Measurements from ENCODE around the gene ATP4B. TPM values are rescaled to one million over a fixed set of nuclear protein-coding genes. Genes with fewer than 3 reads are reported as not detected.

ATP4B gene
- total RNA-seq, 1 experiment from 2014 or later: not detected

DNA sequence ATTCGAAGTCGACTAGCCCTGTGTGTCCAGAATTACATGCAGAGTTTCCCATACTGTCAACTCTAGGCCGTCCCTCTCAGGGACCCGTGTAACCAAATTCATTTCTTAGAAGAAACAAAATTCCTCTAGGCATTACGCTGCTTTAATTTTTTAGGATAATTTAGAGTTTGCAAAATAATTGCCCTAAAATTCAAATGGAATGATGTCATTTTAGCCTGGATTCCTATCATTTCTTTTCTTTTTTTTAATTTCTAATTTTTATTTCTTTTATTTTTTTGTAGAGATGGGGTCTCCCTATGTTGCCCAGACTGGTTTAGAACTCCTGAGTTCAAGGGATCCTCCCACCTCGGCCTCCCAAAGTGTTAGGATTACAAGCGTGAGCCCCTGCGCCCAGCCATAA lies 1.3 kb upstream of the ATP4B start:
- no peaks in the 10 kb centered on the region for H3K4me1 Mint-ChIP-seq (ENCODE audit: insufficient read depth, unreplicated experiment)

DNA sequence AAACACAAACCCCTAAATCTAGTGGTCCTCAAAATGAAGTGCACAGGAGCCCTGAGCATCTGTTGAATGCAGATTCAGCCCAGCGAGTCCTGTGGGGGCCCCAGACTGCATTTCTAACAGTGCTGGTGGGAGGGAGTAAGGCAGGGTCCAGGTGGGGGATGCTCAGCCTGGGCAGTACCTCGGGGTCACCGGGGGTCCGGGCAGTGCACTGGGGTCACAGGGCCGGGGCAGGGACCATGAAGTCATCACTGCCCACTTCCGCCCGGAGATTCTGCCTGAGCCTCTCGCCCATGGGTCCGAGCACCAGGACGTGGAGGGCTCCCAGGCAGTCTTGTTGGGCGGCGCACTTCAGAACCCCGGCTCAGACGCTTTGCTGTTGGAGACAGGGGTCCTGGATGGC lies 838 bp upstream of the ATP4B start:
- POLR2A ChIA-PET: no interaction called here
- Mint-ChIP-seq H3K36me3 (ENCODE audit: insufficient read depth, unreplicated experiment) (no peaks in the 10 kb centered on the region), H3K27ac (ENCODE audit: low read depth, unreplicated experiment) (no peak overlapping the region)

More for the DNA sequence above, 1.3 kb upstream of the ATP4B start:
- H3K9me3 Mint-ChIP-seq (ENCODE audit: unreplicated experiment): peaks cover 19% of the 10 kb centered on the region
- H3K4me3 Mint-ChIP-seq (ENCODE audit: unreplicated experiment): no peak overlapping the region
- POLR2A ChIA-PET: no interaction called here
- H3K36me3 Mint-ChIP-seq (ENCODE audit: insufficient read depth, unreplicated experiment): no peaks in the 10 kb centered on the region
- intact Hi-C loops (cut with micrococcal nuclease): no loop called here
- no peak for DNase-seq (ENCODE audit: unreplicated experiment)
- H3K27ac Mint-ChIP-seq (ENCODE audit: low read depth, unreplicated experiment): no peak overlapping the region
- TF ChIP-seq, protein P1, sequence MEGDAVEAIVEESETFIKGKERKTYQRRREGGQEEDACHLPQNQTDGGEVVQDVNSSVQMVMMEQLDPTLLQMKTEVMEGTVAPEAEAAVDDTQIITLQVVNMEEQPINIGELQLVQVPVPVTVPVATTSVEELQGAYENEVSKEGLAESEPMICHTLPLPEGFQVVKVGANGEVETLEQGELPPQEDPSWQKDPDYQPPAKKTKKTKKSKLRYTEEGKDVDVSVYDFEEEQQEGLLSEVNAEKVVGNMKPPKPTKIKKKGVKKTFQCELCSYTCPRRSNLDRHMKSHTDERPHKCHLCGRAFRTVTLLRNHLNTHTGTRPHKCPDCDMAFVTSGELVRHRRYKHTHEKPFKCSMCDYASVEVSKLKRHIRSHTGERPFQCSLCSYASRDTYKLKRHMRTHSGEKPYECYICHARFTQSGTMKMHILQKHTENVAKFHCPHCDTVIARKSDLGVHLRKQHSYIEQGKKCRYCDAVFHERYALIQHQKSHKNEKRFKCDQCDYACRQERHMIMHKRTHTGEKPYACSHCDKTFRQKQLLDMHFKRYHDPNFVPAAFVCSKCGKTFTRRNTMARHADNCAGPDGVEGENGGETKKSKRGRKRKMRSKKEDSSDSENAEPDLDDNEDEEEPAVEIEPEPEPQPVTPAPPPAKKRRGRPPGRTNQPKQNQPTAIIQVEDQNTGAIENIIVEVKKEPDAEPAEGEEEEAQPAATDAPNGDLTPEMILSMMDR (IDR thresholded peaks at IDR 0.05; ENCODE audit: unreplicated experiment): no peak
- BruUV-seq (replicated peaks): no TSS peak
- CTCF ChIA-PET: no interaction called here
- H3K27me3 Mint-ChIP-seq (ENCODE audit: insufficient read depth, unreplicated experiment): peaks cover 16% of the 10 kb centered on the region

DNA sequence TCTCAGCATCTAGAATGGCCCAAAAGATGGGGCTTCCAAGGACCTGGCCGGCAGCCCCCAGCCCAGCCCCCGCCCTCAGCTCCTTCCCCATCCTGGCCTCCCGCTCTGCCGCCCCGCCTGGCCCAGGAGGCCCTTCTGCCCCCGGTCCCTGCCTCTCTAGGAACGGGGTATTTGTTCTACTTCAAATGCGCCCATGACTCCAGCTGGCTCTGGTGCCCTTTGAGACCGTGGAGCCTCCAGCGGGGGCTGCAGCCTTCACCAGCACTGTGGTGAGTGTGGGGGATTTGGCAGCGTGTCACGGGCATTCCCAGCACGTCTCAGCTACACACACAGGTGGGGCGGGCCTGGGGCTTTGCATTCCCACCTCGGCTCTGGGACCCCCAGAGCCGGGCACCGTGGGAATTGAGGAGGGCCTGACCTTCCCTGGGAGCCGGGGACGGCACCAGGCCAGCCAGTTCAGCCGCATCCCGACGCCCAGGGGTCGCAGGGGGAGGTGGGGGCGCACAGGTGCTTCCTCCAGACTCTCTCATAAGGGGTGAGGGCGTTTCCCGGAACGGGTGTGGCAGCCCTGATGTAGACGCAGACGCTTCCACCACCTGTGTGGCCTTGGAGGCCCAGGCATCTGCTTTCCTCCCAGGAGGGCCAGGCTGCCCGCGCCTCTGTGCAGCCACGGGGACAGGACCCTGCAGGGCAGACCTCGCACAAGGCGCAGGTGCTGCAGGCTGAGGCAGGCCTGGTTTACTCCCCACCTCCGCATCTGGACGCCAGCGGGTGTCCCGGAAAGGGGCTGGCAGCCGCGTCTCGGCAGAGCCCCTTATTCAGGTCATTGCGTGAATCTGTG lies 947 bp downstream of the ATP4B start:
- Mint-ChIP-seq H3K9me3 (ENCODE audit: unreplicated experiment) (peaks cover 17% of the 10 kb centered on the region), H3K4me1 (ENCODE audit: insufficient read depth, unreplicated experiment) (no peaks in the 10 kb centered on the region), H3K36me3 (ENCODE audit: insufficient read depth, unreplicated experiment) (no peaks in the 10 kb centered on the region), H3K4me3 (ENCODE audit: unreplicated experiment) (no peak overlapping the region), H3K27ac (ENCODE audit: low read depth, unreplicated experiment) (no peak overlapping the region), H3K27me3 (ENCODE audit: insufficient read depth, unreplicated experiment) (peaks cover 16% of the 10 kb centered on the region)
- POLR2A ChIA-PET: no interaction called here
- intact Hi-C loops (cut with micrococcal nuclease): no loop called here
- no TSS peak for BruUV-seq (replicated peaks)
- no peak for DNase-seq (ENCODE audit: unreplicated experiment)
- TF ChIP-seq, protein P1 (IDR thresholded peaks at IDR 0.05; ENCODE audit: unreplicated experiment): no peak
- CTCF ChIA-PET: interaction anchor here (0.6 kb wide), 1 partner anchor 478 kb away, joined by 3 read pairs; no protein-coding TSS in a partner anchor

More for the DNA sequence above, 838 bp upstream of the ATP4B start:
- H3K9me3 Mint-ChIP-seq (ENCODE audit: unreplicated experiment): peaks cover 19% of the 10 kb centered on the region
- TF ChIP-seq, protein P1 (IDR thresholded peaks at IDR 0.05; ENCODE audit: unreplicated experiment): no peak
- no peaks in the 10 kb centered on the region for H3K4me1 Mint-ChIP-seq (ENCODE audit: insufficient read depth, unreplicated experiment)
- no TSS peak for BruUV-seq (replicated peaks)
- CTCF ChIA-PET: no interaction called here
- H3K27me3 Mint-ChIP-seq (ENCODE audit: insufficient read depth, unreplicated experiment): peaks cover 16% of the 10 kb centered on the region
- intact Hi-C loops (cut with micrococcal nuclease): no loop called here
- no peak overlapping the region for H3K4me3 Mint-ChIP-seq (ENCODE audit: unreplicated experiment)
- DNase-seq (ENCODE audit: unreplicated experiment): no peak

DNA sequence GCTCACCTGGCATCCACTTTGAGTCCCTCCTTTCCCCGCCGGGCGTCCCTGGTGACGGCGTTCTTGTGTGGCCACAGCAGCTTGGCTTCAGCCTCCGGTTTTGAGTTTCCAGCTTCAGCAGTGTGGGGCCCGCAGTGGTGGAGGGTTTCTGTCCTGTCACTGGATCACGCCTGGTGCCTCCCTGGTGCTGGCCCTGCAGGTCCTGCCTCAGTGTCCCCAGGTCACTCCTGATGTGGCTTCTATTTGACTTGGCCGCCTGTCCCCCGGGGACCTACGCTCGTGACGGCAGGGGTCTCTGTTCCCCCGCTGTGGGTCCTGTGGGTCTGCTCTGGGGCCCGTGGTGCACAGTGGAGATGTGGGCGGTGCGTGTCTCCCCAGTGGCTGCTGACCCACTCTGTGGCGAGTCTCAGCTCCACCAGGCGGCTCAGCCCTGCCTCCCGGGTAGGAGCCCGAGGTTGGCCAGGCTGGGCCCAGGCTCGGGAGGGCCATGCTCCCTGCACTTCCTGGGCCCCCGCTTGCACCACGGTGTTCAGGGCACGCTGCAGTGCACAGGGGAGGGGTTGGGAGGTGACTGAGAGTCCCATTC lies 1.9 kb downstream of the ATP4B start:
- Mint-ChIP-seq H3K4me1 (ENCODE audit: insufficient read depth, unreplicated experiment) (no peaks in the 10 kb centered on the region), H3K27me3 (ENCODE audit: insufficient read depth, unreplicated experiment) (peaks cover 14% of the 10 kb centered on the region), H3K4me3 (ENCODE audit: unreplicated experiment) (no peak overlapping the region), H3K9me3 (ENCODE audit: unreplicated experiment) (peaks cover 7% of the 10 kb centered on the region), H3K36me3 (ENCODE audit: insufficient read depth, unreplicated experiment) (no peaks in the 10 kb centered on the region), H3K27ac (ENCODE audit: low read depth, unreplicated experiment) (no peak overlapping the region)
- DNase-seq (ENCODE audit: unreplicated experiment): no peak
- intact Hi-C loops (cut with micrococcal nuclease): no loop called here
- TF ChIP-seq, protein P1 (IDR thresholded peaks at IDR 0.05; ENCODE audit: unreplicated experiment): no peak
- ChIA-PET POLR2A (no interaction called here), CTCF (interaction anchor here (0.5 to 0.6 kb wide), 2 partner anchors 479 to 953 kb away, joined by 3 read pairs; no protein-coding TSS in a partner anchor)
- no TSS peak for BruUV-seq (replicated peaks)

Measured in MCF 10A (cell line).